Posterior cingulate gyrus (tissue), 11 donors: Measurements from ENCODE around the gene GLB1L2.
"Not testable (repeated sequence)": the region's sequence is repeated elsewhere in the genome, so short reads cannot be mapped to it uniquely, and the experiment has no call there.

ENCODE experiments used
- DNase-seq, 10 donors: peaks; one replicate each; pipeline versions ENCODE4 v3.0.0 to v3.0.0-alpha.2; 2020 to 2021; ENCODE audit warnings: mixed read lengths in 3 of 10
- intact Hi-C: fragments of 100-400 bp; cut with DNase I; formaldehyde crosslinking; loops from one replicate; pipeline ENCODE4 v1.15.1; 2023

The GLB1L2 gene

GRCh38 chr11:134317103-134317502, 14.7 kb upstream of the GLB1L2 start:
- DNase-seq: no peak
- intact Hi-C loops: no loop called here

- DNase-seq: not testable (repeated sequence)
Measured at GRCh38 chr11:134321373-134321772, 10.4 kb upstream of the GLB1L2 start.

GRCh38 chr11:134322553-134322952, 9.2 kb upstream of the GLB1L2 start:
- intact Hi-C loops: no loop called here

More at GRCh38 chr11:134321373-134321772, 10.4 kb upstream of the GLB1L2 start:
- intact Hi-C loops: not testable (repeated sequence)

GRCh38 chr11:134328433-134328832, 3.4 kb upstream of the GLB1L2 start:
- DNase-seq: no peak

More at GRCh38 chr11:134322553-134322952, 9.2 kb upstream of the GLB1L2 start:
- DNase-seq: no peak

GRCh38 chr11:134330611-134331353, 1.0 kb upstream of the GLB1L2 start:
- no peak for DNase-seq
- intact Hi-C loops: no loop called here

More at GRCh38 chr11:134328433-134328832, 3.4 kb upstream of the GLB1L2 start:
- intact Hi-C loops: no loop called here

- peak in 1 of 10 donors; percentile 84 for DNase-seq
Measured at GRCh38 chr11:134332189-134332631, 422 bp downstream of the GLB1L2 start.

GRCh38 chr11:134332782-134333181, 994 bp downstream of the GLB1L2 start:
- intact Hi-C loops: no loop called here
- no peak for DNase-seq

More at GRCh38 chr11:134332189-134332631, 422 bp downstream of the GLB1L2 start:
- intact Hi-C loops: no loop called here

GRCh38 chr11:134333312-134333711, 1.5 kb downstream of the GLB1L2 start:
- peak in 1 of 10 donors; percentile 76 for DNase-seq
- intact Hi-C loops: no loop called here

- DNase-seq: no peak
- intact Hi-C loops: no loop called here
Measured at GRCh38 chr11:134333946-134334345, 2.2 kb downstream of the GLB1L2 start.

- intact Hi-C loops: no loop called here
- no peak for DNase-seq
Measured at GRCh38 chr11:134334796-134335571, 3.2 kb downstream of the GLB1L2 start.

- intact Hi-C loops: no loop called here
- DNase-seq: no peak
Measured at GRCh38 chr11:134337051-134337450, 5.3 kb downstream of the GLB1L2 start.

- no peak for DNase-seq
- intact Hi-C loops: no loop called here
Measured at GRCh38 chr11:134338068-134338467, 6.3 kb downstream of the GLB1L2 start.

GRCh38 chr11:134338654-134339053, 6.9 kb downstream of the GLB1L2 start:
- intact Hi-C loops: no loop called here

GRCh38 chr11:134339756-134340155, 8.0 kb downstream of the GLB1L2 start:
- intact Hi-C loops: no loop called here
- DNase-seq: no peak

More at GRCh38 chr11:134338654-134339053, 6.9 kb downstream of the GLB1L2 start:
- no peak for DNase-seq

GRCh38 chr11:134340354-134340964, 8.7 kb downstream of the GLB1L2 start:
- intact Hi-C loops: no loop called here
- DNase-seq: no peak

GRCh38 chr11:134341805-134342571, 10.2 kb downstream of the GLB1L2 start:
- DNase-seq: peak in 1 of 10 donors; percentile 73
- intact Hi-C loops: no loop called here

GRCh38 chr11:134342572-134343340, 11.0 kb downstream of the GLB1L2 start:
- DNase-seq: peak in 1 of 10 donors; percentile 34

GRCh38 chr11:134343646-134344045, 11.9 kb downstream of the GLB1L2 start:
- intact Hi-C loops: no loop called here
- DNase-seq: peak in 1 of 10 donors; percentile 30

More at GRCh38 chr11:134342572-134343340, 11.0 kb downstream of the GLB1L2 start:
- intact Hi-C loops: no loop called here

- intact Hi-C loops: not testable (repeated sequence)
- DNase-seq: peak in 1 of 10 donors; percentile 76
Measured at GRCh38 chr11:134344497-134345236, 12.9 kb downstream of the GLB1L2 start.
